ENCODE measurements around the gene DAAM2. TPM values are rescaled to one million over a fixed set of nuclear protein-coding genes. Genes with fewer than 3 reads are reported as not detected.

Gene DAAM2
- polyA plus RNA-seq, 1 of the 3 experiments (the other 2 are of a cell fraction): 0.20 TPM

DNA sequence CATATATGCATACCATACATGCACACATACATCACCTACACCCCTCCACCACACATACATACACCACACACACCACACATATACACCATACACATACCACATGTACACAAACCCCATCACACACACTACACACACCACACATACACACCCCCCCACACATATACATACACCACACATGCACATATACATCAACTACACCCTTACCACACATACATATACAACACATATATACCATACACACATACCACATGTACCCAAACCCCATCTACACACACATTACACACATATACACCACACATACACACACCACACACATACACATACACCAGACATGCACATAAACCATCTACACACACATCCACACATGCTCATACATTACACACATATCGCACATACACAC, 52.7 kb downstream of the DAAM2 start:
- H3K27ac ChIP-seq (ENCODE audit: low read depth in 2 of 2, low read length in 1 of 2): no peak overlapping the region
- H3K27me3 ChIP-seq (ENCODE audit: insufficient read depth): no peaks in the 10 kb centered on the region
- CTCF ChIA-PET: interaction anchor here (0.8 kb wide), 1 partner anchor 37 kb away, joined by 4 read pairs; no protein-coding TSS in a partner anchor
- no peak overlapping the region for H3K4me3 ChIP-seq (ENCODE audit: low read depth in 2 of 2, low read length in 1 of 2)
- H3K9ac ChIP-seq: no peak overlapping the region
- TF ChIP-seq CHD2 (IDR thresholded peaks at IDR 0.05; ENCODE audit: low read length, partially characterized antibody) (no peak), EZH2phosphoT487 (IDR thresholded peaks at IDR 0.05; ENCODE audit: borderline replicate concordance, low read depth) (no peak), NFIC (IDR thresholded peaks at IDR 0.05; ENCODE audit: borderline replicate concordance) (no peak), EP300 (IDR thresholded peaks at IDR 0.05; ENCODE audit: borderline replicate concordance in 1 of 2, low read depth in 1 of 2, low read length in 1 of 2) (no peak), FOXJ3 (CRISPR knock-in tag; IDR thresholded peaks at IDR 0.05) (no peak), RAD21 (IDR thresholded peaks at IDR 0.05; ENCODE audit: low read length) (no peak), RCOR1 (IDR thresholded peaks at IDR 0.05; ENCODE audit: low read length) (no peak), MXI1 (IDR thresholded peaks at IDR 0.05; ENCODE audit: low read depth, low read length) (no peak), GATA2 (CRISPR knock-in tag; IDR thresholded peaks at IDR 0.05) (no peak), TEAD4 (IDR thresholded peaks at IDR 0.05; ENCODE audit: borderline replicate concordance, insufficient read depth) (no peak), YY1 (IDR thresholded peaks at IDR 0.05; ENCODE audit: low read depth) (no peak), TCF12 (IDR thresholded peaks at IDR 0.05) (no peak)
- TF ChIP-seq, protein P1, sequence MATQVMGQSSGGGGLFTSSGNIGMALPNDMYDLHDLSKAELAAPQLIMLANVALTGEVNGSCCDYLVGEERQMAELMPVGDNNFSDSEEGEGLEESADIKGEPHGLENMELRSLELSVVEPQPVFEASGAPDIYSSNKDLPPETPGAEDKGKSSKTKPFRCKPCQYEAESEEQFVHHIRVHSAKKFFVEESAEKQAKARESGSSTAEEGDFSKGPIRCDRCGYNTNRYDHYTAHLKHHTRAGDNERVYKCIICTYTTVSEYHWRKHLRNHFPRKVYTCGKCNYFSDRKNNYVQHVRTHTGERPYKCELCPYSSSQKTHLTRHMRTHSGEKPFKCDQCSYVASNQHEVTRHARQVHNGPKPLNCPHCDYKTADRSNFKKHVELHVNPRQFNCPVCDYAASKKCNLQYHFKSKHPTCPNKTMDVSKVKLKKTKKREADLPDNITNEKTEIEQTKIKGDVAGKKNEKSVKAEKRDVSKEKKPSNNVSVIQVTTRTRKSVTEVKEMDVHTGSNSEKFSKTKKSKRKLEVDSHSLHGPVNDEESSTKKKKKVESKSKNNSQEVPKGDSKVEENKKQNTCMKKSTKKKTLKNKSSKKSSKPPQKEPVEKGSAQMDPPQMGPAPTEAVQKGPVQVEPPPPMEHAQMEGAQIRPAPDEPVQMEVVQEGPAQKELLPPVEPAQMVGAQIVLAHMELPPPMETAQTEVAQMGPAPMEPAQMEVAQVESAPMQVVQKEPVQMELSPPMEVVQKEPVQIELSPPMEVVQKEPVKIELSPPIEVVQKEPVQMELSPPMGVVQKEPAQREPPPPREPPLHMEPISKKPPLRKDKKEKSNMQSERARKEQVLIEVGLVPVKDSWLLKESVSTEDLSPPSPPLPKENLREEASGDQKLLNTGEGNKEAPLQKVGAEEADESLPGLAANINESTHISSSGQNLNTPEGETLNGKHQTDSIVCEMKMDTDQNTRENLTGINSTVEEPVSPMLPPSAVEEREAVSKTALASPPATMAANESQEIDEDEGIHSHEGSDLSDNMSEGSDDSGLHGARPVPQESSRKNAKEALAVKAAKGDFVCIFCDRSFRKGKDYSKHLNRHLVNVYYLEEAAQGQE (IDR thresholded peaks at IDR 0.05; ENCODE audit: low read depth, low read length): no peak
- TF ChIP-seq, protein P2, sequence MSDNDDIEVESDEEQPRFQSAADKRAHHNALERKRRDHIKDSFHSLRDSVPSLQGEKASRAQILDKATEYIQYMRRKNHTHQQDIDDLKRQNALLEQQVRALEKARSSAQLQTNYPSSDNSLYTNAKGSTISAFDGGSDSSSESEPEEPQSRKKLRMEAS (IDR thresholded peaks at IDR 0.05; ENCODE audit: low read depth): no peak
- TF ChIP-seq, protein P3, sequence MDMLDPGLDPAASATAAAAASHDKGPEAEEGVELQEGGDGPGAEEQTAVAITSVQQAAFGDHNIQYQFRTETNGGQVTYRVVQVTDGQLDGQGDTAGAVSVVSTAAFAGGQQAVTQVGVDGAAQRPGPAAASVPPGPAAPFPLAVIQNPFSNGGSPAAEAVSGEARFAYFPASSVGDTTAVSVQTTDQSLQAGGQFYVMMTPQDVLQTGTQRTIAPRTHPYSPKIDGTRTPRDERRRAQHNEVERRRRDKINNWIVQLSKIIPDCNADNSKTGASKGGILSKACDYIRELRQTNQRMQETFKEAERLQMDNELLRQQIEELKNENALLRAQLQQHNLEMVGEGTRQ (IDR thresholded peaks at IDR 0.05; ENCODE audit: borderline replicate concordance, low read depth, low read length): no peak
- H2AFZ ChIP-seq (ENCODE audit: low read depth): no peak overlapping the region
- 83% methylated on average over 1 of the region's 1 CpG for WGBS (ENCODE audit: low lambda C conversion rate)
- H3F3A ChIP-seq (replicated peaks; ENCODE audit: insufficient read depth): no peaks in the 10 kb centered on the region
- no peaks in the 10 kb centered on the region for H4K20me1 ChIP-seq (ENCODE audit: insufficient read depth)
- no peaks in the 10 kb centered on the region for H3K9me3 ChIP-seq
- H3K79me2 ChIP-seq (ENCODE audit: insufficient read depth): no peaks in the 10 kb centered on the region
- no peaks in the 10 kb centered on the region for H3K9me2 ChIP-seq
- no peaks in the 10 kb centered on the region; a peak in 1 of 4 replicates for H3K4me1 ChIP-seq (ENCODE audit: control insufficient read depth in 1 of 2, insufficient read depth in 2 of 2, low read depth in 1 of 2, low read length in 1 of 2)
- DNase-seq: no peak
- POLR2A ChIA-PET: no interaction called here
- no peaks in the 10 kb centered on the region for H3K36me3 ChIP-seq (replicated peaks in 1 of 2; ENCODE audit: control insufficient read depth in 1 of 2, insufficient read depth in 2 of 2, low read length in 1 of 2)
- H3K4me2 ChIP-seq: no peak overlapping the region
